WERI-Rb-1 (cell line): ENCODE data around the gene PTPDC1.

Experiments used
- DNase-seq: peaks from one replicate; pipeline ENCODE4 v3.0.0-alpha.2; 2020
- H3K27ac ChIP-seq: fragments of 250-450 bp; sonication (Bioruptor Pico); 2 replicates; pipeline ENCODE4 v1.5.1; 2020; ENCODE audit warnings: mild to moderate bottlenecking, moderate library complexity
- H3K27me3 ChIP-seq: fragments of 250-450 bp; sonication (Bioruptor Pico); 2 replicates; pipeline ENCODE4 v1.5.1; 2021; ENCODE audit warnings: mild to moderate bottlenecking, low read depth, moderate library complexity; ENCODE audit not compliant: insufficient read depth, severe bottlenecking
- H3K36me3 ChIP-seq: fragments of 250-450 bp; sonication (Bioruptor Pico); 2 replicates; pipeline ENCODE4 v1.5.1; 2020; ENCODE audit warnings: mild to moderate bottlenecking, moderate library complexity
- H3K4me3 ChIP-seq: 2 replicates; pipeline ENCODE4 v1.5.1; 2011; ENCODE audit warnings: low read depth, mild to moderate bottlenecking, control low read depth, low read length
- H3K9me3 ChIP-seq: fragments of 250-450 bp; sonication (Bioruptor Pico); 2 replicates; pipeline ENCODE4 v1.5.1; 2021; ENCODE audit warnings: mild to moderate bottlenecking, moderate library complexity; ENCODE audit not compliant: severe bottlenecking
- CTCF ChIP-seq: IDR thresholded peaks from 2 replicates; pipeline ENCODE4 v1.5.1; 2011; ENCODE audit warnings: low read depth, mild to moderate bottlenecking, control low read depth, inconsistent platforms, low read length

Gene PTPDC1

GRCh38 chr9:94156348-94157049 is 72.2 kb downstream of the PTPDC1 start:
- Histone ChIP-seq H3K4me3 (no peak overlapping the region), H3K9me3 (peaks cover 4% of the 10 kb centered on the region), H3K27me3 (no peaks in the 10 kb centered on the region), H3K36me3 (no peaks in the 10 kb centered on the region), H3K27ac (no peak overlapping the region)
- no peak for TF ChIP-seq CTCF
- DNase-seq, result no peak

- H3K4me3 ChIP-seq, result no peak overlapping the region
- no peak for TF ChIP-seq CTCF
- peaks cover 4% of the 10 kb centered on the region for H3K9me3 ChIP-seq
- no peak overlapping the region for H3K27ac ChIP-seq
- H3K27me3 ChIP-seq, result no peaks in the 10 kb centered on the region
- H3K36me3 ChIP-seq, result no peaks in the 10 kb centered on the region
- DNase-seq, result no peak
Observed at GRCh38 chr9:94157050-94157801, 73.0 kb downstream of the PTPDC1 start.
